GM12878 (cell line): Measurements from ENCODE around the gene TNF.
A peak's percentile ranks its signal among the peaks of the same experiment; 100 is the strongest.

Experiments
- CHD2 ChIP-seq: IDR thresholded peaks from 2 replicates; pipeline ENCODE4 v1.6.1; 2011; ENCODE audit warnings: low read depth, low read length, improper control_type of control experiment, borderline replicate concordance
- CTCF ChIP-seq, 3 experiments: IDR thresholded peaks in 2 of 3; conservative IDR thresholded peaks in 1 of 3; 2 replicates each; pipeline ENCODE4 v1.5.1; 2011; ENCODE audit warnings: low read depth in 3 of 3, low read length in 3 of 3, mild to moderate bottlenecking in 3 of 3, control low read depth in 2 of 3, moderate library complexity in 2 of 3, inconsistent platforms in 1 of 3, mixed read lengths in 1 of 3; ENCODE audit not compliant: control insufficient read depth in 2 of 3, insufficient read depth in 1 of 3; ENCODE audit errors: extremely low read depth in 1 of 3
- KDM1A ChIP-seq: fragments of 200-600 bp; sonication (generic); IDR thresholded peaks from 2 replicates; pipeline ENCODE4 v1.6.1; 2016; ENCODE audit warnings: borderline replicate concordance
- NFYB ChIP-seq: IDR thresholded peaks from 2 replicates; pipeline ENCODE4 v1.6.1; 2011; ENCODE audit warnings: low read depth, mild to moderate bottlenecking, low read length, improper control_type of control experiment, moderate library complexity; ENCODE audit not compliant: insufficient read depth
- POLR2AphosphoS5 ChIP-seq: IDR thresholded peaks from 2 replicates; pipeline ENCODE4 v1.6.1; 2011; ENCODE audit warnings: mild to moderate bottlenecking, low read length, inconsistent platforms
- REST ChIP-seq: IDR thresholded peaks from 2 replicates; pipeline ENCODE4 v1.6.1; 2012; ENCODE audit warnings: mild to moderate bottlenecking, low read depth, low read length
- TARDBP ChIP-seq: IDR thresholded peaks from 2 replicates; pipeline ENCODE4 v1.6.1; 2016; ENCODE audit warnings: borderline replicate concordance
- ZNF24 ChIP-seq: fragments of 450-650 bp; IDR thresholded peaks from 2 replicates; pipeline ENCODE4 v1.6.1; 2017; ENCODE audit warnings: antibody characterized with exemption, mild to moderate bottlenecking
- TF ChIP-seq, protein P1 (sequence below): IDR thresholded peaks from 2 replicates; pipeline ENCODE4 v1.6.1; 2011; ENCODE audit warnings: low read depth, low read length, improper control_type of control experiment, borderline replicate concordance

DNA sequence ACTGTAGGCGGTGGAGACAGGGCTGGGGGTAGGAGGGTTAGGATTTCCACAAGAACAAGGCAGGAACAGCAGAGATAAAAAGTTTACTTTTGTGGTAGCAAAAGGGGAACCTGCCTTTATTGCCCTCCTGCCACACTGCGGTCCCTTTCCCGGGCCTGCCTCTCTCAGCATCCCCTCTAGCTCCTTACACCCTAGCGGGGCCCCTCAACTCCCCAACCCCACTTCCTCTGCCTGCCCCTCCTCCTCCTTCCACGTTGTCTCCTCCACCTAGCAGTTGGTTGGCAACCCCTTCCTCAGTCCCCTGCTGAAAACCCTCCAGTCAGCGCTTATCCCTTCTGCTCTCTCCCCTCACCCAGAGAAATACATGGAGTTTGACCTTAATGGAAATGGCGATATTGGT is 40.4 kb downstream of the TNF start:
- no peak for TF ChIP-seq ZNF24
- TF ChIP-seq CHD2: 0 out of 2 replicates have a peak, but pooled peaks have one; percentile 50
- no peak for TF ChIP-seq REST
- TF ChIP-seq CTCF (IDR thresholded peaks at IDR 0.05 in 2 of 3, conservative IDR thresholded peaks at IDR 0.05 in 1 of 3; ENCODE audit: control insufficient read depth in 2 of 3, extremely low read depth in 1 of 3, insufficient read depth in 1 of 3, low read depth in 3 of 3, low read length in 3 of 3): no peak
- no peak for TF ChIP-seq TARDBP
- TF ChIP-seq, protein P1, sequence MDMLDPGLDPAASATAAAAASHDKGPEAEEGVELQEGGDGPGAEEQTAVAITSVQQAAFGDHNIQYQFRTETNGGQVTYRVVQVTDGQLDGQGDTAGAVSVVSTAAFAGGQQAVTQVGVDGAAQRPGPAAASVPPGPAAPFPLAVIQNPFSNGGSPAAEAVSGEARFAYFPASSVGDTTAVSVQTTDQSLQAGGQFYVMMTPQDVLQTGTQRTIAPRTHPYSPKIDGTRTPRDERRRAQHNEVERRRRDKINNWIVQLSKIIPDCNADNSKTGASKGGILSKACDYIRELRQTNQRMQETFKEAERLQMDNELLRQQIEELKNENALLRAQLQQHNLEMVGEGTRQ: no peak
- TF ChIP-seq POLR2AphosphoS5: no peak
- TF ChIP-seq NFYB: no peak
- TF ChIP-seq KDM1A: no peak
